ENCODE measurements around the gene EDRF1. TPM values are rescaled to one million over a fixed set of nuclear protein-coding genes. Genes with fewer than 3 reads are reported as not detected.

The EDRF1 gene
- total and polyA plus RNA-seq, 2 experiments from 2014 or later, result 25.0 to 48.8 TPM

DNA sequence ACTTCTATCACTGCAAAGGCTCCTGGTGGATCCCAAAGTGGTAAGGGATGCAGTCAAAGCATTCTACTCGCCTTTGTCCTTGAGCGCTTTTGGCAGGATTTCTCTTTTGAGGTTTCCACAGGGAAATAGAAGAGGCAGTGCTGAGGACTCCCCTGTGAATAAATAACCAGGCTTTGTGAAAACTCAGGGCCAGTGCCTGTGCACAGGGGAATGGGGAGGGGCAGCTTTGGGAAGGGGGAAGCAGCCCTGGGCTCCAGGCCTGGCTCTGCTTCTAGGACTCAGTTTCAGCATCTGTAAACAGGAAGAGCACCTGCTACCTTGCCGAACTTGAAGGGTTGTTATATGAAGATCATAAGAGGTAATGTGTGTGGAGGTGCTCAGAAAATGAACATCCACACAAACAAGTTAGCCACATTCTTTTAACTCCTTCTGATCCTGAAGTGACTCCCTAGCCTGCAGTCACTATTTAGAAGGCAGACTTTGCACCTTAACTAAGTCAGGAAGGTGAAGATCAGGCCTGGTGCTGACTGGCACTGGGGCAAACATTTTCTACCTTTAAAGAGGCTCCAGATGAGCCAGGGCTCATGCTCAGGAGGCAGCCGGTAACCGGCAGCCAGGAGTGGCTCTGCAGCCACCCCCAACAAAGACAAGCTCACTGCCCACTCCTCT lies 78.6 kb downstream of the EDRF1 start:
- H3K27ac ChIP-seq (ENCODE audit: low read depth), result no peak overlapping the region
- no peak overlapping the region for H3K4me2 ChIP-seq
- TF ChIP-seq ETS1 (IDR thresholded peaks at IDR 0.05) (no peak), NANOG (IDR thresholded peaks at IDR 0.05; ENCODE audit: borderline replicate concordance) (no peak), STAT1 (IDR thresholded peaks at IDR 0.05; ENCODE audit: unreplicated experiment) (no peak), EZH2 (IDR thresholded peaks at IDR 0.05; ENCODE audit: low read depth, unreplicated experiment) (no peak), ZNF462 (CRISPR knock-in tag; IDR thresholded peaks at IDR 0.05) (no peak), CTCF (conservative IDR thresholded peaks at IDR 0.05; ENCODE audit: low read depth in 2 of 2) (no peak), ZNF331 (CRISPR knock-in tag; IDR thresholded peaks at IDR 0.05; ENCODE audit: low read depth) (no peak), EZH2phosphoT487 (IDR thresholded peaks at IDR 0.05; ENCODE audit: unreplicated experiment) (no peak), CREB1 (CRISPR knock-in tag; IDR thresholded peaks at IDR 0.05; ENCODE audit: low read depth) (no peak), POLR2AphosphoS5 (IDR thresholded peaks at IDR 0.05; ENCODE audit: low read depth) (no peak), ZNF114 (CRISPR knock-in tag; IDR thresholded peaks at IDR 0.05) (no peak), JUNB (IDR thresholded peaks at IDR 0.05; ENCODE audit: unreplicated experiment) (no peak)
- TF ChIP-seq, protein P1, sequence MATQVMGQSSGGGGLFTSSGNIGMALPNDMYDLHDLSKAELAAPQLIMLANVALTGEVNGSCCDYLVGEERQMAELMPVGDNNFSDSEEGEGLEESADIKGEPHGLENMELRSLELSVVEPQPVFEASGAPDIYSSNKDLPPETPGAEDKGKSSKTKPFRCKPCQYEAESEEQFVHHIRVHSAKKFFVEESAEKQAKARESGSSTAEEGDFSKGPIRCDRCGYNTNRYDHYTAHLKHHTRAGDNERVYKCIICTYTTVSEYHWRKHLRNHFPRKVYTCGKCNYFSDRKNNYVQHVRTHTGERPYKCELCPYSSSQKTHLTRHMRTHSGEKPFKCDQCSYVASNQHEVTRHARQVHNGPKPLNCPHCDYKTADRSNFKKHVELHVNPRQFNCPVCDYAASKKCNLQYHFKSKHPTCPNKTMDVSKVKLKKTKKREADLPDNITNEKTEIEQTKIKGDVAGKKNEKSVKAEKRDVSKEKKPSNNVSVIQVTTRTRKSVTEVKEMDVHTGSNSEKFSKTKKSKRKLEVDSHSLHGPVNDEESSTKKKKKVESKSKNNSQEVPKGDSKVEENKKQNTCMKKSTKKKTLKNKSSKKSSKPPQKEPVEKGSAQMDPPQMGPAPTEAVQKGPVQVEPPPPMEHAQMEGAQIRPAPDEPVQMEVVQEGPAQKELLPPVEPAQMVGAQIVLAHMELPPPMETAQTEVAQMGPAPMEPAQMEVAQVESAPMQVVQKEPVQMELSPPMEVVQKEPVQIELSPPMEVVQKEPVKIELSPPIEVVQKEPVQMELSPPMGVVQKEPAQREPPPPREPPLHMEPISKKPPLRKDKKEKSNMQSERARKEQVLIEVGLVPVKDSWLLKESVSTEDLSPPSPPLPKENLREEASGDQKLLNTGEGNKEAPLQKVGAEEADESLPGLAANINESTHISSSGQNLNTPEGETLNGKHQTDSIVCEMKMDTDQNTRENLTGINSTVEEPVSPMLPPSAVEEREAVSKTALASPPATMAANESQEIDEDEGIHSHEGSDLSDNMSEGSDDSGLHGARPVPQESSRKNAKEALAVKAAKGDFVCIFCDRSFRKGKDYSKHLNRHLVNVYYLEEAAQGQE (IDR thresholded peaks at IDR 0.05; ENCODE audit: unreplicated experiment), result no peak
- no peak overlapping the region for H3K27ac Mint-ChIP-seq
- H3K4me1 ChIP-seq (ENCODE audit: insufficient read depth), result no peaks in the 10 kb centered on the region
- DNase-seq (ENCODE audit: low spot score), result no peak
- no peaks in the 10 kb centered on the region for H3K9me3 Mint-ChIP-seq
- H3K4me3 Mint-ChIP-seq, result no peak overlapping the region
- H3F3A ChIP-seq (replicated peaks; ENCODE audit: low read depth), result no peaks in the 10 kb centered on the region
- no peak overlapping the region for H2AFZ ChIP-seq
- ATAC-seq, result no peak
- H3K36me3 ChIP-seq (ENCODE audit: insufficient read depth), result no peaks in the 10 kb centered on the region
- H4K20me1 ChIP-seq (replicated peaks; ENCODE audit: insufficient read depth), result no peaks in the 10 kb centered on the region; the same call in 1 of the 2 replicates
- no peak overlapping the region for H3K4me3 ChIP-seq
- no peaks in the 10 kb centered on the region; the same call in 2 of the 3 replicates for H3K4me1 Mint-ChIP-seq
- H3K9me2 ChIP-seq (ENCODE audit: insufficient read depth), result 0 out of 2 replicates have a peak, but pooled peaks cover 3% of the 10 kb centered on the region
- H3K36me3 Mint-ChIP-seq (ENCODE audit: low read depth), result peaks cover 31% of the 10 kb centered on the region
- no peaks in the 10 kb centered on the region for H3K79me2 ChIP-seq (replicated peaks; ENCODE audit: insufficient read depth)
- no peaks in the 10 kb centered on the region for H3K27me3 ChIP-seq (ENCODE audit: insufficient read depth)
- H3K27me3 Mint-ChIP-seq (ENCODE audit: insufficient read depth, low read depth, poor library complexity), result peaks cover 1% of the 10 kb centered on the region

Data from GM23338 (cell line).